NCI-H2196 (cell line): Measurements from ENCODE around the gene S1PR4.
"Not testable (repeated sequence)": the region's sequence is repeated elsewhere in the genome, so short reads cannot be mapped to it uniquely, and the experiment has no call there.

Source experiments
- DNase-seq: peaks from one replicate; lab custom pipeline; 2025; ENCODE audit not compliant: unreplicated experiment; lab: John Stamatoyannopoulos, UW

S1PR4 gene

DNA sequence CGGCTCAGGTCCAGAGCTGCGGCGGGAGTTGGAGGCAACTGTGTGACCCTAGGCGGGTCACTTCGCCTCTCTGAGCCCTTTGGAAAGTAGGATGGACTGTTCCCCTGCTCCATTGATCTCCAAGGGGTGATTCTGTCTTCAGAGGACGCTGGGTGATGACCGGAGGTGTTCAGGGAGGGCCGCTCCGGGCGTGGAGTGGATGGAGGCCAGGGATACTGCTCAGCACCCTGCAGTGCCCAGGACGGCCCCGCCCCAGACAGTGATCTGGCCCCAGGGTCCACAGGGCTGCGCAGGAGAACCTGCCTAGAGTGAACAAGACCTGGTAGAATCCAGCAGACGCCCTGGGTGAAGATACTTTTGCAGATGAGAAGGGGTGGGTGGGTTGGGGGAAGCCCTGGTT is 14.1 kb downstream of the S1PR4 start:
- no peak for DNase-seq

GRCh38 chr19:3193256-3194105 is 14.9 kb downstream of the S1PR4 start:
- no peak for DNase-seq

GRCh38 chr19:3194106-3195087 is 15.8 kb downstream of the S1PR4 start:
- no peak for DNase-seq

DNA sequence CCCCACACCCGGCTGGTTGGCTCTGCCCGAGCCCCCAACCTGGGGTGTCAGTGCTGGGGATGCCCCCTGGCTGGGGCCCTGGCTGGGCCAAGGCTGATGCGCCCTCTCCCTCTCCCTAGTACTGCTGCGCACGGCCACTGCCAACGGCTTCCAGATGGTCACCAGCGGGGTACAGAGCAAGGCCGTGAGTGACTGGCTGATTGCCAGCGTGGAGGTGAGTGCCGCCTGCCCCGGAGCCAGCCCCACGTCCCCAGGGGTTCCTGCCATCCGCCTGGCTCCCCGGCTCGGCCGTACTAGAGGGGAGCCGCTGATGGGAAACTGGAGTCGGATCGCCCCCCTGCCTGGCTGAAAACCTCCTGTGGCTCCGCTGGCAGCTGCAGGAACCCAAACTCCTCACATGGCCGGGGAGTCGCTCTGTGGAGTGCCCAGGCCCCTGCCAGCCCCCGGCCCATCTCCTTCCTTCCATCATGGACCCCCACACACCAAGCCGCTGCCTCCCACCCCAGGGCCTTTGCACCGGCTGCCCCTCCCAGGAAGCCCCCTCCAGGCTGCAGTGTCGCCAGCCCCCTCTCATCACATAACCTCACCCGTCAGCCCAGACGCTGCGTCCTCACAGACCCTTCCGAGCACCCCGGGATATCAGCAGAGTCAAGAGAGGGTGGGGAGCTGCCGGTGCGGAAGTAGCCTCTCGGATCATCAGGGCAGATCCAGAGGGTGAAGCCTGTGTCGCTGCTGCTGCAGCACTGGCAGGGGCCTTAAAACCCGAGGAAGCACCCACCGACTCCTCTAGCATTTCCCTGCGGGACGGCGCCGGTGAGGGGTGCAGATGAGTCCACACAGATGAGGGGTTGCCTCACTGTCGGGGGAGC is 17.7 kb downstream of the S1PR4 start:
- no peak for DNase-seq

GRCh38 chr19:3196933-3197205 is 18.3 kb downstream of the S1PR4 start:
- DNase-seq, result no peak

DNA sequence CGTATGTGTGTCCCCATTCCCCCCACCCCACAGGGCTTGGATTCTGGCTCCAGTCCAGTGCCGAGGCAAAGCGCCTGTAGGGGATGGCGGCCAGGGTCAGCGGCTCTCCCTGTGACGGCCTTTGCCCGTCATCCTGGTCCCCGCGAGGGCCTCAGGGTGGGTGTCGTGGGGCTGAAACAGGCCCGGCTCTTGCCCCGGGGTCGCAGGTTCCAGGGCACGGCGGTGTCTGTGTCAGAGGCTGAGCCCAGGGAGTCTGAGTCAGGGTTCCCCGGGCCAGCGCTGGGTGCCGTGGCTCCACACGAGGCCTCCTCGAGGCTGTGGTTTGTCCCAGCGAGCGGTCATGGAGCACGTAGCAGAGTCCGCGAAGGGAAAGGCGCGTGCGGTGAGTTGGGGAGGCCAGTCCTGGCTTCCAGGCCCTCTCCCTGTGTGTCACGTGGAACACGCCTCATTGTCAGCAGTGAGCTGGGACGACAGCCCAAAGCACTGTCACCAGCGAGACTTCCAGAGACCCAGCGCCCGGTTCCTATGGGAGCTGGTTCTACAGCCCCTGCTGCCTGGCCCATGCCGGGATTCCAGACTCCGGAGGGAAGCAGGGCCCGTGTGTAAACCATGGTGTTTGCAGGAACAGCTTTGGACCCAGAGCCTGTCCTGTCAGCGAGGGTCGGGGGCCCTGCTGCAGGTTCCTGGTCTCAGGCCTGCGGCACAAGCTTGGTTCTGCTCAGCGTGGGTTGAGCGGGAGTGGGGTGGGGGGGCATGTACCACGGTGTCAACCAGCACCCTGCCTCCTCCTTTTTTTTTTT is 20.5 kb downstream of the S1PR4 start:
- no peak for DNase-seq

GRCh38 chr19:3201072-3201700 is 22.6 kb downstream of the S1PR4 start:
- no peak for DNase-seq

GRCh38 chr19:3201911-3202310 is 23.3 kb downstream of the S1PR4 start:
- DNase-seq, result no peak

DNA sequence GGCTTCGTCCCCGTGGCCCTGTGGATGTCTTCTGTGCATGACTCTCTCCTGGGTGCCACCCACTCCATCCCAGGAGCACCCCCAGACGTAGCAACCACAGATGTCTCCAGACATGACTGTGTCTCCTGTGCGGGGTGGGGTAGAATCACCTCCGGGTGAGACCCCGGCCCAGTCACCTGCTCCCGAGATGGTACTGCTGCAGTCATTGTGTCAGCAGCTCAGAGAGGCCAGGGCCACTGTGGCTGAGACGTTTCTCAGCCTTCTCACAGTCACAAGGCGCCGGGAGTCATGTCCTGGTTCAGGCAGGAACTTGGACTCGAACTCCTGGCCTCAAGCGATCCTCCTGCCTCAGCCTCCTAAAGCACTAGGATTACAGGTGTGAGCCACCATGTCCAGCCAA is 23.8 kb downstream of the S1PR4 start:
- DNase-seq, result no peak

GRCh38 chr19:3202895-3203294 is 24.3 kb downstream of the S1PR4 start:
- not testable (repeated sequence) for DNase-seq

DNA sequence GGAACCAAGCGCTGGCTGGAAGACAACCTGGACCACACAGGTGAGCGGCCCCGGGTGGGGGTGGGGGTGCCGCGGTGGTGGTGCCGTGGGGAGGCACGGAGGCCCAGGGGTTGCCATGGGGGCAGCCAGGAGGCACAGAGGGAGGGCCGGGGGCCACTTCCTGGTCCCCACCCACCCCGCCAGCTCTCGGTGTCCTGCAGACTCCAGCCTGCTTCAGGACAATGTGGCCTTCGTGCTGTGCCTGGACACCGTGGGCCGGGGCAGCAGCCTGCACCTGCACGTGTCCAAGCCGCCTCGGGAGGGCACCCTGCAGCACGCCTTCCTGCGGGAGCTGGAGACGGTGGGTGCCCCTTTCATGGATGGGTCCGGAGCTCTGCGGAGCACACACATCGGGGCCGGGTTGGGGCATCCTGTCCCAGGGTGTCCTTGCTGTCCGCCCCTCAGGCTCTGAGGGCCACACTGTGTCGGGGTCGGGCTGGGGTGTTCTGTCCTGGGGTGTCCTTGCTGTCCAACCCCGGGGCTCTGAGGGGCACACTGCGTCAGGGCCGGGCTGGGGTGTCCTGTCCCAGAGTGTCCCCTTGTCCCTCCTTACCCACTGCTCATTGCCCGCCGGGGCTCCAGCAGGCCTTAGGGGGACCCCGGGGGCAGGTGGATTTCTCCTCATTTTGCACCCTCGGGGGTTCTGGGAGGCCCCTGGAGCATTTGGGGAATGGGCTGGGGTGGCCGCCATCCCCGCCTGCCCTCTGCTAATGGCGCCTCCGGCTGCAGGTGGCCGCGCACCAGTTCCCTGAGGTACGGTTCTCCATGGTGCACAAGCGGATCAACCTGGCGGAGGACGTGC is 25.5 kb downstream of the S1PR4 start:
- DNase-seq, result no peak

DNA sequence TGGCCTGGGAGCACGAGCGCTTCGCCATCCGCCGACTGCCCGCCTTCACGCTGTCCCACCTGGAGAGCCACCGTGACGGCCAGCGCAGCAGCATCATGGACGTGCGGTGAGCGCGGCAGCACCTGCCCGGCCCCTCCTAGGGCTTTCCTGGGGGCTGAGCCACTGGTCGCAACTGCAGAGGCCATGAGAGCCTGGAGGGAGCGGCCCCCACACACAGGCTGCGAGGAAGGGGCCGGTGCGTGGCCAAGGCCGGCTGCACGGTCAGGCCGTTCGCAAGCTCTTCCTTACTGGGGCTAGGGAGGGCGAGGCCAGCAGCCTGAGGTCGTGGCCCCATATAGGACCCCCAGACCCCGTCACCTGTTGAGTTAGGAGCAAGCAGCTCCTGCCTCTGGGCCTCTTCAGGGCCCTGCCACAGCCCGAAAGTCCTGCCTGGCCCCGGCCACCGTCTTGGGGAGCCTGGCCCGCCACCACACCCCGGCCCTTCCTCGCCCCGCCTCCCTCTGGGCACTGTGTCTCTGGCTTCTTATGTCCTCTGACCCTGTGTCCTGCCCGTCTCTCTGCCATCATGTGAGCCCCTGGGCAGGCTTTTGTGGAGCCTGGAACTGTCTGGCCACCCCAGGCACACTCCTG is 26.2 kb downstream of the S1PR4 start:
- no peak for DNase-seq

- no peak for DNase-seq
Observed at GRCh38 chr19:3206216-3206953, 27.8 kb downstream of the S1PR4 start.

DNA sequence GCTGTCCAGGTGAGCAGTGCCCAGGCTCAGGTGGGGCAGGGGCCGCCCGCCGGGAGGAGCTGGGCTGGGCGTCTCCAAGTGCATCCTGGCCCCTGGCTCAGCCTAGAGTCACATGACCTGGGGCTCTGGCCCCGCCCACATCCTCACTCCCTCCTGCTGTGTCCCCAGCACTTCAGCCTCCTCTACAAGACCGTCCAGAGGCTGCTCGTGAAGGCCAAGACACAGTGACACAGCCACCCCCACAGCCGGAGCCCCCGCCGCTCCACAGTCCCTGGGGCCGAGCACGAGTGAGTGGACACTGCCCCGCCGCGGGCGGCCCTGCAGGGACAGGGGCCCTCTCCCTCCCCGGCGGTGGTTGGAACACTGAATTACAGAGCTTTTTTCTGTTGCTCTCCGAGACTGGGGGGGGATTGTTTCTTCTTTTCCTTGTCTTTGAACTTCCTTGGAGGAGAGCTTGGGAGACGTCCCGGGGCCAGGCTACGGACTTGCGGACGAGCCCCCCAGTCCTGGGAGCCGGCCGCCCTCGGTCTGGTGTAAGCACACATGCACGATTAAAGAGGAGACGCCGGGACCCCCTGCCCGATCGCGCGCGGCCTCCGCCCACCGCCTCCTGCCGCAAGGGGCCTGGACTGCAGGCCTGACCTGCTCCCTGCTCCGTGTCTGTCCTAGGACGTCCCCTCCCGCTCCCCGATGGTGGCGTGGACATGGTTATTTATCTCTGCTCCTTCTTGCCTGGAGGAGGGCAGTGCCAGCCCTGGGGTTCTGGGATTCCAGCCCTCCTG is 29.1 kb downstream of the S1PR4 start:
- no peak for DNase-seq

DNA sequence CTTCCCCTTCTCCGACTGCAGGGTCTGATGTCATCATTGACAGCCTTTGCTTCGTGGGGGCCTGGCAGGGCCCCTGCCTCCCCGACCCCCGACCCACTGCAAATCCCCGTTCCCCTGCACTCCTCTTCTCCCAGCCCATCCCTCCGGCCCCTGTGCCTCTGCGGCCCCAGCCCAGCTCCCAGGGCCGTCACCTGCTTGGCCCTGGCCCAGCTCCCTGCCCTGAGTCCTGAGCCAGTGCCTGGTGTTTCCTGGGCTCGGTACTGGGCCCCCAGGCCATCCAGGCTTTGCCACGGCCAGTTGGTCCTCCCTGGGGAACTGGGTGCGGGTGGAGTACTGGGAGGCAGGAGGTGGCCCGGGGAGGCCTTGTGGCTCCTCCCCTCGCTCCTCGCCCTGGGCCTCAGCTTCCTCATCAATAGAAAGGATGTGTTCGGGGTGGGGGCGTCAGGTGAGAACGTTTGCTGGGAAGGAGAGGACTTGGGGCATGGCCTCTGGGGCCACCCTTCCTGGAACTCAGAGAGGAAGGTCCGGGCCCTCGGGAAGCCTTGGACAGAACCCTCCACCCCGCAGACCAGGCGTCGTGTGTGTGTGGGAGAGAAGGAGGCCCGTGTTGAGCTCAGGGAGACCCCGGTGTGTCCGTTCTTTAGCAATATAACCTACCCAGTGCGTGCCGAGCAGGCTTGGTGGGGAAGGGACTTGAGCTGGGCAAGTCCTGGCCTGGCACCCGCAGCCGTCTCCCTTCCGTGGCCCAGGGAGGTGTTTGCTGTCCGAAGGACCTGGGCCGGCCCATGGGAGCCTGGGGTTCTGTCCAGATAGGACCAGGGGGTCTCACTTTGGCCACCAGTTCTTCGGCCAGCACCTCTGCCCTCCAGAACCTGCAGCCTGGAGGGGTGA is 30.0 kb downstream of the S1PR4 start:
- no peak for DNase-seq

DNA sequence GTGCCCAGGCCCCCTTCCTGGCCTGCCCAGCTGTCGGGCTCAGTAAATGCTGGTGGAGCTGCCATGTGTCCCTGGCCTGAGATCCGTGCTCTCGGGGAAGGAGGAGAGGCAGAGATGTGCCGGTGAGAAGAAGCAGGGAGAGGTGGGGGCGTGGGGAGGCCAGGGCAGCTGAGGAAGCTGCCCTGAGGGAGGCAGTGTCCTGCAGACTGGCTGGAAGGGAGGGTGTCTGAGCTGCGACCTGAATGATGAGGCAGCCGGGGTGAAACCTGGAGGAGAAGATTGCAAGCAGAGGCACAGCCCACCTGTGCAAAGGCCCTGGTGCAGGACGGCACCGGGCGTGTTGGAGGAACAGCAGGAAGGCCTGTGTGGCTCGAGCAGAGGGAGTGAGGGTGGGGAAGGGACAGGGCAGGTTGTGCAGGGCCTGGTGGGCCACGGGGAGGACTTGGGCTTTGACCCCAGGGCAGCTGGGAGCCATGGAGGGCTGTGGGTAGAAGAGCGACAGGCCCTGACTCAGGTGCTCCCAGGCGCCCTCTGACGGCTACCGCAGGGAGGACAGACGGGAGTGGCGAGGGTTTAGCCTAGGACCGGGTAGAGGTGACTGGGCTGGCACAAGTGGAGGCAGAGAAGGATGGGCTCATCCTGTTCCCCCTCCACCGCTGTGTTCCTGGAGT is 31.9 kb downstream of the S1PR4 start:
- DNase-seq, result peak; percentile 31
